Erythroblast (primary cell): Measurements from ENCODE around the gene AGAP5.

Source experiments
- GATA1 ChIP-seq: IDR thresholded peaks from 2 replicates; pipeline ENCODE4 v1.6.1; 2011; ENCODE audit warnings: low read depth, mild to moderate bottlenecking, control low read depth, low read length, moderate library complexity
- POLR2A ChIP-seq: IDR thresholded peaks from 2 replicates; pipeline ENCODE4 v1.6.1; 2011; ENCODE audit warnings: mild to moderate bottlenecking, low read length

DNA sequence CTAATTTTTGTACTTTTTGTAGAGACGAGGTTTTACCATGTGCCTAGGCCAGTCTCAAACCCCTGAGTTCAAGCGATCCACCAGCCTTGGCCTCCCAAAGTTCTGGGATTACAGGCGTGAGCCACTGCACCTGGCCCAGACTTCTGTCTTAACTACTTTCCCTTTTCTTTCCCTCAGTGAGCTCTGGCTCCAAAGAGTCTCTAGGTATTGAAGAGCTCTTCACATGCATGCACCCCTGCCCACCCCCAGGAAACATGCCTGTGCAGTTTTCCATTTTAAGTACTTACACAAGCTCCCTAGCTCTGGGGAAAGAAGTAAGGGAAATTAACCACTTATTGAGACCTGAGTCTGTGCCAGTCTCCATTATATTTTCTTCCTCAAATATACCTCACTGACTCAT lies 58.6 kb downstream of the AGAP5 start:
- no peak for TF ChIP-seq POLR2A
- no peak for TF ChIP-seq GATA1
